Measurements from ENCODE around the gene ADCY1. TPM values are rescaled to one million over a fixed set of nuclear protein-coding genes. Genes with fewer than 3 reads are reported as not detected.

ADCY1 gene
- 0.71 and 0.98 TPM in 2 replicates for total RNA-seq (2021)
- percentile 16 among the genes with signal in this experiment for Bru-seq, nascent RNA
- BruChase-seq, experiment 1, labeled RNA remaining after a 2-hour chase = percentile 18 among the genes with signal in this experiment
- BruChase-seq, experiment 2, labeled RNA remaining after a 6-hour chase = percentile 24 among the genes with signal in this experiment
- long read RNA-seq = 0 reads

DNA sequence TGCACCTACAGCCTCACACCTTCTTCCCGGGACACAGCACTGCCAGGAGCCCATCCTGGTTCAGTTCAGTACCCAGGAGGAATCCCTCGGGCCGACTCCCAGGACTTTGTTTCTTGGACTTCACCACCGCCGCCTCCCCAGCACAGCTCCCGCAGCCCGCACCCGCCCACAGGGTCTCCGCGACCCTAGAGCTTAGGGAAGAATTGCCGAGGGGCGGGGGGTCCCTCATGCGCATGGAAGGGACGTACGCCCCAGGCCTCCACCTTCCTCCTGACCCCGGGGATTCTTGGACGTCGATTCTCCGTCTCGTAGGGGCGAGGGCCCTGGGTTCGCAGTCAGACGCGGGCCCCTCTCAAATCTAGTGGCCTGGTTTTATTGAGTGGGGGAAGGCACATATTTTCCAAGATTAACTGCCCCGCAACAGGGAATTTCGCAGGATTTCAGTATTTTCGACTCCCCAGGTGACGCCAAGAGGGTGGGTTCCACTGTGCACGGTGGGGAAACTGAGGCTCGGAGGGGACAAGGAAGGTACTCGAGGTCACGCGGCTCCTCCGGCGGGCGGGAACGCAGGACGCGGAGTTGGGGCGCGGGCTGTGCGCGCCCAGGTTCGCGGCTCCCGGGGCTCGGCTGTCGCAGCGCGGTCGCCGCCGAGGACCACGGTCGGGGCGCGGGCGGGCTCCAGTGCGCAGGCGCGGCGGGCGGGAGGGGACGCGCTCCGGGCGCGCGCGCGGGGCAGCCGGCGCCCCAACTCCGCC is at the start of gene ADCY1:
TSS of gene ADCY1 (plus strand) at position 708 of the 755 bp plus-strand sequence. CDS start 176 bp downstream, outside the sequence.
- ChIA-PET POLR2A (ENCODE audit: low non-redundant PET) (no interaction called here), CTCF (no interaction called here)
- H3K27me3 ChIP-seq (replicated peaks; ENCODE audit: insufficient read depth, low read depth, low read length, poor library complexity) = peaks cover 58% of the 10 kb centered on the region
- no peaks in the 10 kb centered on the region for H3K36me3 ChIP-seq (ENCODE audit: insufficient read depth, low read length, poor library complexity, severe bottlenecking)
- no peak for TF ChIP-seq EZH2 (IDR thresholded peaks at IDR 0.05; ENCODE audit: borderline replicate concordance, low read depth, low read length, poor library complexity, severe bottlenecking)
- TF ChIP-seq, protein P1, sequence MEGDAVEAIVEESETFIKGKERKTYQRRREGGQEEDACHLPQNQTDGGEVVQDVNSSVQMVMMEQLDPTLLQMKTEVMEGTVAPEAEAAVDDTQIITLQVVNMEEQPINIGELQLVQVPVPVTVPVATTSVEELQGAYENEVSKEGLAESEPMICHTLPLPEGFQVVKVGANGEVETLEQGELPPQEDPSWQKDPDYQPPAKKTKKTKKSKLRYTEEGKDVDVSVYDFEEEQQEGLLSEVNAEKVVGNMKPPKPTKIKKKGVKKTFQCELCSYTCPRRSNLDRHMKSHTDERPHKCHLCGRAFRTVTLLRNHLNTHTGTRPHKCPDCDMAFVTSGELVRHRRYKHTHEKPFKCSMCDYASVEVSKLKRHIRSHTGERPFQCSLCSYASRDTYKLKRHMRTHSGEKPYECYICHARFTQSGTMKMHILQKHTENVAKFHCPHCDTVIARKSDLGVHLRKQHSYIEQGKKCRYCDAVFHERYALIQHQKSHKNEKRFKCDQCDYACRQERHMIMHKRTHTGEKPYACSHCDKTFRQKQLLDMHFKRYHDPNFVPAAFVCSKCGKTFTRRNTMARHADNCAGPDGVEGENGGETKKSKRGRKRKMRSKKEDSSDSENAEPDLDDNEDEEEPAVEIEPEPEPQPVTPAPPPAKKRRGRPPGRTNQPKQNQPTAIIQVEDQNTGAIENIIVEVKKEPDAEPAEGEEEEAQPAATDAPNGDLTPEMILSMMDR (conservative IDR thresholded peaks at IDR 0.05; ENCODE audit: low read depth, low read length) = no peak
- H3K27ac ChIP-seq (ENCODE audit: low read depth, low read length, poor library complexity, severe bottlenecking) = no peak within 1 kb of the TSS
- peak; percentile 32 for DNase-seq (ENCODE audit: low spot score)
- no peaks in the 10 kb centered on the region for H3K9me3 ChIP-seq (ENCODE audit: low read depth, low read length, poor library complexity, severe bottlenecking)
- intact Hi-C loops (cut with micrococcal nuclease; ENCODE audit: unreplicated experiment) = no loop called here
- no peaks in the 10 kb centered on the region for H3K4me1 ChIP-seq (ENCODE audit: insufficient read depth, low read length, poor library complexity, severe bottlenecking)
- H3K4me3 ChIP-seq (ENCODE audit: low read depth, low read length, poor library complexity, severe bottlenecking) = peak within 1 kb of the TSS; percentile 40
- BruUV-seq (replicated peaks) = no TSS peak

DNA sequence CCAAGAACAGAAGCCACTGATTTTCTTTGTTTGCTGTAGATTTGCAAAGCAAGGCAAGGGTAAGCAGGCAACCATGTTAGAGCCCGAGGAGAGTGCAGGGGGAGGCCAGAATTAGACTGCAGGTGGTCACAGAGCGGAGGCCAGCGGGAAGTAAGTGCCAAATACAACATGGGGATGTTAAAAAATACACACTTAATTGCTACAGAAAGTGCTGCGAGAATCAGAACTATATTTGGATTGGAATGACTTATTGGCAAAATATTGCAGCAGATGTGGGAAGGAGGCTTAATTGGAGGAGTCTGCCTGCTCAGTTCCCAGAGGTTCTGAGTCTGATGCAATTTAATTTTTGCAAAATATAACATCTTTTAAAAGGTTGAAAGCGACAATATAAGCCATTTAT is 49.7 kb upstream of the ADCY1 start:
- ChIA-PET POLR2A (ENCODE audit: low non-redundant PET) (no interaction called here), CTCF (no interaction called here)
- H3K4me1 ChIP-seq (ENCODE audit: insufficient read depth, low read length, poor library complexity, severe bottlenecking) = no peaks in the 10 kb centered on the region
- no TSS peak for BruUV-seq (replicated peaks)
- no peak overlapping the region for H3K27ac ChIP-seq (ENCODE audit: low read depth, low read length, poor library complexity, severe bottlenecking)
- peaks cover 3% of the 10 kb centered on the region for H3K27me3 ChIP-seq (replicated peaks; ENCODE audit: insufficient read depth, low read depth, low read length, poor library complexity)
- no peak for DNase-seq (ENCODE audit: low spot score)
- no peaks in the 10 kb centered on the region for H3K9me3 ChIP-seq (ENCODE audit: low read depth, low read length, poor library complexity, severe bottlenecking)
- H3K36me3 ChIP-seq (ENCODE audit: insufficient read depth, low read length, poor library complexity, severe bottlenecking) = no peaks in the 10 kb centered on the region
- TF ChIP-seq, protein P1 (conservative IDR thresholded peaks at IDR 0.05; ENCODE audit: low read depth, low read length) = no peak
- no peak for TF ChIP-seq EZH2 (IDR thresholded peaks at IDR 0.05; ENCODE audit: borderline replicate concordance, low read depth, low read length, poor library complexity, severe bottlenecking)
- intact Hi-C loops (cut with micrococcal nuclease; ENCODE audit: unreplicated experiment) = no loop called here
- H3K4me3 ChIP-seq (ENCODE audit: low read depth, low read length, poor library complexity, severe bottlenecking) = no peak overlapping the region

DNA sequence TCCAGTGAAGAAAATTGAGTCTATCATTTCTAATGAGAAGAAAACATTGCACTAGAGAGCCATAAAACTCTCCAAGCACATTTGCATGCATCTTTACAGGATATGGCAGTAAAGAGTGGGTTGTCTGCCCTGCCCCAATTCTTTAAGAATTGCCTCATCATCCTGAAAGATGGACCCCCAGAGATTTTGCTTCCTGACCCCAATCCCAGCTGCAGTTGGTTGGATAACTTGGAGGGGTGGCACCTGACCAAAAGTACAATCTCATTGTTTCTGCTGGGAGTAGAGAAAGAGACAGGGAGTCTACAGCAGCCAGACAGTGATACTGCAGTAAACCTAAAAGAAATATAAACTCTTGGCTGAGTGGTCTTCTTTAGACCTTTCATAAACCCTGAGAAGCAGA is 49.1 kb upstream of the ADCY1 start:
- POLR2A ChIA-PET (ENCODE audit: low non-redundant PET) = no interaction called here
- no TSS peak for BruUV-seq (replicated peaks)

More for the DNA sequence above, 49.1 kb upstream of the ADCY1 start:
- intact Hi-C loops (cut with micrococcal nuclease; ENCODE audit: unreplicated experiment) = no loop called here
- Histone ChIP-seq H3K27ac (ENCODE audit: low read depth, low read length, poor library complexity, severe bottlenecking) (no peak overlapping the region), H3K36me3 (ENCODE audit: insufficient read depth, low read length, poor library complexity, severe bottlenecking) (no peaks in the 10 kb centered on the region), H3K9me3 (ENCODE audit: low read depth, low read length, poor library complexity, severe bottlenecking) (no peaks in the 10 kb centered on the region), H3K27me3 (replicated peaks; ENCODE audit: insufficient read depth, low read depth, low read length, poor library complexity) (peaks cover 3% of the 10 kb centered on the region), H3K4me1 (ENCODE audit: insufficient read depth, low read length, poor library complexity, severe bottlenecking) (no peaks in the 10 kb centered on the region), H3K4me3 (ENCODE audit: low read depth, low read length, poor library complexity, severe bottlenecking) (no peak overlapping the region)
- DNase-seq (ENCODE audit: low spot score) = no peak
- CTCF ChIA-PET = no interaction called here
- no peak for TF ChIP-seq EZH2 (IDR thresholded peaks at IDR 0.05; ENCODE audit: borderline replicate concordance, low read depth, low read length, poor library complexity, severe bottlenecking)
- TF ChIP-seq, protein P1 (conservative IDR thresholded peaks at IDR 0.05; ENCODE audit: low read depth, low read length) = no peak

All from A673 (cell line).